ENCODE results near the gene ANKRD6.

ANKRD6 gene

GRCh38 chr6:89406141-89406540 is 26.8 kb upstream of the ANKRD6 start:
- TF ChIP-seq CTCF (IDR thresholded peaks at IDR 0.05; ENCODE audit: borderline replicate concordance, insufficient read depth, low read depth, low read length) = no peak
- H3K4me3 ChIP-seq (ENCODE audit: low read depth, low read length) = no peak overlapping the region

GRCh38 chr6:89409461-89410035 is 23.4 kb upstream of the ANKRD6 start:
- TF ChIP-seq CTCF (IDR thresholded peaks at IDR 0.05; ENCODE audit: borderline replicate concordance, insufficient read depth, low read depth, low read length) = no peak
- no peak overlapping the region for H3K4me3 ChIP-seq (ENCODE audit: low read depth, low read length)

DNA sequence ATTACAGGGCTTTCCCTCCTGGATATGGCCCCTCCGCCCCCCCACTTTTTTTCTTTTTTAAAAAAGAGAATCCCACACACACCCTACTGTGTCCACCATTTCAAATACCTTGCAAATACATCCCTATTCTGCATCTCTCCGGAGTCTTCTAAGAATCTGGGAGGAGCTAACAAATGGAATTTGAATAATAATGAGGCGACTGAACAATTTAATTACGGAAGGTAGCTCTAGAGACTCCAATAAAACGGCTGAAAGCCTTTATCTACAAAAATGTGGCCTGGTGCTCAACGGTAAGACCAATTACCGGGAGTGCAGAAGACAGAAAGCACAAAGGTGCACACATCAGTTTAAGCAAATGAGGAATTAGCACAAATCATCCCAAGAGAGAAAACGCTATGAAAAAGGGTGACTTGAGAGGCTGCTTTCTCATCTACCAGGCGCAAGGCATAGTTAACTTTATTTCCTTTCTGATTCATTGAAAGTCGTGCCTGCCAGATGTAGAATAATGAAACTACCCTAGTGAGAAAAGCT is 22.7 kb upstream of the ANKRD6 start:
- H3K4me3 ChIP-seq (ENCODE audit: low read depth, low read length) = no peak overlapping the region
- no peak for TF ChIP-seq CTCF (IDR thresholded peaks at IDR 0.05; ENCODE audit: borderline replicate concordance, insufficient read depth, low read depth, low read length)

- TF ChIP-seq CTCF (IDR thresholded peaks at IDR 0.05; ENCODE audit: borderline replicate concordance, insufficient read depth, low read depth, low read length) = no peak
- H3K4me3 ChIP-seq (ENCODE audit: low read depth, low read length) = peak overlapping the region; percentile 52
These were observed 22.2 kb upstream of the ANKRD6 start for GRCh38 chr6:89410788-89411144.

DNA sequence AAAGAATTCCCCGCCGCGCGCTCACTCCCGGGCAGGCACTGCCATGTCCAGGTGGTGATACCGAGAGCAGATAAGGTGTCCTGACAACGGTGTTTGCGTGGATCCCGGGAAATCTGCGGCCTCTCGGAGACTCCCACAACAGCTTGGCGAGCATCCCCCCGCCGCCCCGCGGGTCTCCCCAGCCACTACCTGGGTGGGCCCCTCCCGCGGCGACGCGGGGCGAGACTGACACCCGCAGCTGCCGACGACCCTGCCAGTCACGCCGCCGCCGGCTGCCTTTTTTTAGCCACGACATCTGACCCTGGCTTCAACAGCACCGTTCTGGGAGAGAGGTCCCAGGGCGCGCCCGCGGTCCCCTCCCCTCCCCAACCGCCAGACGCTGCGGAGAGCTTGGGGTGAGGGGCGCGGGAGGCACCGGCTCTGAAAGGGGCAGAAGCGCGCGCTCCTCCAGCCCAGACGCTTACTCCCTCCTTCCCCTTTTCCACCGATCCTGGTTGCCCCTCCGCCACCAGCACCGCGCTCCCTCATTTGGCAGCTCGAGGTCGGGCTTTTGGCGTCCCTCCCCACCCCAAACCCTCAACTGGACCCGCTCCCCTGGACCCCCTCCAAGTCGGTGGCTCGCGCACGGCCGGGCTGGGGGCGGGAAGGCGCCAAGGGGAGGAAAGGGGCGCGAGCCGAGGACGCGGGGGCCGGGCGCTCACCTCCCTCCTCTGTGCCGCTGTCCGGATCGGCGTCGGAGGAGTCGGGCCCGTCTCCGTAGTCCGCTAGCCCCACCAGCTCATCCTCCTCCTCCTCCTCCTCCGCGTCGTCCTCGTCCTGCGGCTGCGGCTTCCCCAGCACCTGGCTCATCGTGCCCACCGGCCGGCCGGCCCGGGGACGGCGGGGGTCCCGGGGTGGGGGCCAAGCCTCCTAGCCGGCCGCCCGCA is 21.5 kb upstream of the ANKRD6 start:
- no peak for TF ChIP-seq CTCF (IDR thresholded peaks at IDR 0.05; ENCODE audit: borderline replicate concordance, insufficient read depth, low read depth, low read length)
- H3K4me3 ChIP-seq (ENCODE audit: low read depth, low read length) = peak overlapping the region; percentile 52

- TF ChIP-seq CTCF (IDR thresholded peaks at IDR 0.05; ENCODE audit: borderline replicate concordance, insufficient read depth, low read depth, low read length) = no peak
- H3K4me3 ChIP-seq (ENCODE audit: low read depth, low read length) = peak within 1 kb of the TSS; percentile 52
These were observed 20.6 kb upstream of the ANKRD6 start, which contains the start of gene RRAGD for GRCh38 chr6:89412071-89413005. Gene RRAGD (minus strand): TSS chr6:89412273. CDS start chr6:89411993, 280 bp downstream.

Data from GM12875 (cell line).